Measurements from ENCODE around the gene ATP6AP1. TPM values are rescaled to one million over a fixed set of nuclear protein-coding genes. Genes with fewer than 3 reads are reported as not detected.

ATP6AP1 gene
- total RNA-seq, 3 donors from 2014 or later (not counting 1 experiment from before 2014, with no cell fraction given): 62.4 to 71.7 (median 65.9) TPM

DNA sequence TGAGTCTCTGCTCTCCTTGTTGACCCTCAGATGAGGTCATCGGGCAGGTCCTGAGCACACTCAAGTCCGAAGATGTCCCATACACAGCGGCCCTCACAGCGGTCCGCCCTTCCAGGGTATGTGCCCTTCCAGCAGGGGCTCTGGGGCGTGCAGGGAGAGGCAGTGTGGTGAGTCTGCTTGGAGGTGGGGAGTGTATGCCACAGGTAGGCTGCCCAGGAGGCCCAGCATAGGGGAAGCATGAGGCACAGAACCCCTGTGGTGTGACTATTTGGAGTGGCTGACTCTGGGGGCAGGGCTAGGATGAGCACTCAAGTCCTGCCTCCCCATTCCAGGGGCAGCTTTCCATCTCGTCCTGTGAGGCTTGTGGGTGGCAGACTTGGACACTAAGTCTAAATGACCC, 5.1 kb downstream of the ATP6AP1 start:
- no peak overlapping the region for H3K27ac ChIP-seq (ENCODE audit: low read length)
- Mint-ChIP-seq H3K4me3 (peak overlapping the region; percentile 9), H3K27me3 (ENCODE audit: low read depth in 2 of 2) (no peaks in the 10 kb centered on the region), H3K4me1 (peaks cover 21 to 25% of the 10 kb centered on the region in 2 donors), H3K9me3 (no peaks in the 10 kb centered on the region), H3K36me3 (no peaks in the 10 kb centered on the region), H3K27ac (no peak overlapping the region)
- no peak overlapping the region for H3K4me3 ChIP-seq (ENCODE audit: low read length)
- H3K4me1 ChIP-seq (ENCODE audit: control insufficient read depth, insufficient read depth, low read length): peaks cover 46% of the 10 kb centered on the region
- WGBS (ENCODE audit: insufficient coverage): 93% methylated on average over 2 of the region's 7 CpGs
- H3K36me3 ChIP-seq (ENCODE audit: control insufficient read depth, insufficient read depth, low read length): peaks cover 25% of the 10 kb centered on the region
- H3K9me3 ChIP-seq (ENCODE audit: control insufficient read depth, insufficient read depth, low read length): no peaks in the 10 kb centered on the region
- no peak for TF ChIP-seq CTCF (IDR thresholded peaks at IDR 0.05)
- no peaks in the 10 kb centered on the region for H3K27me3 ChIP-seq (ENCODE audit: control insufficient read depth, insufficient read depth, low read length)
- intact Hi-C loops (cut with micrococcal nuclease): no loop called here
- no peak for DNase-seq
- no peak for ATAC-seq

- no peaks in the 10 kb centered on the region for H3K9me3 ChIP-seq (ENCODE audit: control insufficient read depth, insufficient read depth, low read length)
- Mint-ChIP-seq H3K4me3 (no peak overlapping the region), H3K9me3 (no peaks in the 10 kb centered on the region), H3K27ac (no peak overlapping the region), H3K27me3 (ENCODE audit: low read depth in 2 of 2) (no peaks in the 10 kb centered on the region), H3K4me1 (peaks cover 16 to 20% of the 10 kb centered on the region in 2 donors), H3K36me3 (no peaks in the 10 kb centered on the region)
- H3K27ac ChIP-seq (ENCODE audit: low read length): no peak overlapping the region
- DNase-seq (no peak), ATAC-seq (no peak)
- intact Hi-C loops (cut with micrococcal nuclease): no loop called here
- peaks cover 26% of the 10 kb centered on the region for H3K36me3 ChIP-seq (ENCODE audit: control insufficient read depth, insufficient read depth, low read length)
- 94% methylated on average over 6 of the region's 7 CpGs for WGBS (ENCODE audit: insufficient coverage)
- TF ChIP-seq CTCF (IDR thresholded peaks at IDR 0.05): no peak
- H3K4me3 ChIP-seq (ENCODE audit: low read length): no peak overlapping the region
- H3K4me1 ChIP-seq (ENCODE audit: control insufficient read depth, insufficient read depth, low read length): peaks cover 43% of the 10 kb centered on the region
- no peaks in the 10 kb centered on the region for H3K27me3 ChIP-seq (ENCODE audit: control insufficient read depth, insufficient read depth, low read length)
These were observed 6.1 kb downstream of the ATP6AP1 start for GRCh38 chrX:154434394-154435168.

DNA sequence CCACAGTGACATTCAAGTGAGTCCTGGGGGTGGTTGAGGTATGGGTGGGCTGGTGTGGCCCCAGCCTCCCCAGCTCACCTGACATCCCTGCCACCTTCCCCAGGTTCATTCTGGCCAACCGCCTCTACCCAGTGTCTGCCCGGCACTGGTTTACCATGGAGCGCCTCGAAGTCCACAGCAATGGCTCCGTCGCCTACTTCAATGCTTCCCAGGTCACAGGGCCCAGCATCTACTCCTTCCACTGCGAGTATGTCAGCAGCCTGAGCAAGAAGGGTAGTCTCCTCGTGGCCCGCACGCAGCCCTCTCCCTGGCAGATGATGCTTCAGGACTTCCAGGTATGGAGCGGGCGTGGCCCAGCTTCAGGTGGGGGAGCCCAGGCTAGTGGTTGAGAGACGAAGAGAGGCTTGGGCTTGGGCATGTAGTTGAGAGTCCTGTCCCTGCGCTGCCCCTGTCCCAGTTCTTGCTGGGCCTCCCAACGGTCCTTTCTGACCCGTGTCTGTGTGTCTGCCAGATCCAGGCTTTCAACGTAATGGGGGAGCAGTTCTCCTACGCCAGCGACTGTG, 6.8 kb downstream of the ATP6AP1 start:
- peaks cover 13 to 17% of the 10 kb centered on the region in 2 donors for H3K4me1 Mint-ChIP-seq
- WGBS (ENCODE audit: insufficient coverage): over 99% methylated on average over 19 of the region's 19 CpGs
- Histone ChIP-seq H3K4me1 (ENCODE audit: control insufficient read depth, insufficient read depth, low read length) (peaks cover 39% of the 10 kb centered on the region), H3K36me3 (ENCODE audit: control insufficient read depth, insufficient read depth, low read length) (peaks cover 28% of the 10 kb centered on the region), H3K27ac (ENCODE audit: low read length) (no peak overlapping the region), H3K9me3 (ENCODE audit: control insufficient read depth, insufficient read depth, low read length) (no peaks in the 10 kb centered on the region), H3K4me3 (ENCODE audit: low read length) (no peak overlapping the region), H3K27me3 (ENCODE audit: control insufficient read depth, insufficient read depth, low read length) (no peaks in the 10 kb centered on the region)
- no peaks in the 10 kb centered on the region for H3K27me3 Mint-ChIP-seq (ENCODE audit: low read depth in 2 of 2)
- intact Hi-C loops (cut with micrococcal nuclease): no loop called here
- H3K9me3 Mint-ChIP-seq: no peaks in the 10 kb centered on the region
- no peak for TF ChIP-seq CTCF (IDR thresholded peaks at IDR 0.05)
- DNase-seq (peak in 1 of 2 donors; percentile 2), ATAC-seq (no peak)
- H3K36me3 Mint-ChIP-seq: no peaks in the 10 kb centered on the region
- no peak overlapping the region for H3K4me3 Mint-ChIP-seq
- H3K27ac Mint-ChIP-seq: no peak overlapping the region
